HEK293 (cell line): ENCODE results near the gene GNB5.

Experiments
- BCL11B ChIP-seq: fragments of 450-650 bp; formaldehyde crosslinking; IDR thresholded peaks from 2 replicates; pipeline ENCODE4 v1.5.1; 2016; ENCODE audit warnings: low read depth, missing biosample characterization, missing genetic modification characterization
- HOXC10 ChIP-seq: sonication (generic); formaldehyde crosslinking; IDR thresholded peaks from 2 replicates; pipeline ENCODE4 v1.8.1; 2023; ENCODE audit warnings: mild to moderate bottlenecking, missing genetic modification reagents
- KLF8 ChIP-seq: fragments of 450-650 bp; formaldehyde crosslinking; IDR thresholded peaks from 2 replicates; pipeline ENCODE4 v1.5.1; 2016; ENCODE audit warnings: missing biosample characterization, missing genetic modification characterization
- REPIN1 ChIP-seq: fragments of 450-650 bp; formaldehyde crosslinking; IDR thresholded peaks from 2 replicates; pipeline ENCODE4 v1.5.1; 2017; ENCODE audit warnings: missing biosample characterization, missing genetic modification characterization, low read depth
- SCRT2 ChIP-seq: fragments of 450-650 bp; formaldehyde crosslinking; IDR thresholded peaks from 2 replicates; pipeline ENCODE4 v1.5.1; 2016; ENCODE audit warnings: missing biosample characterization, missing genetic modification characterization
- SP7 ChIP-seq: fragments of 450-650 bp; formaldehyde crosslinking; IDR thresholded peaks from 2 replicates; pipeline ENCODE4 v1.5.1; 2016; ENCODE audit warnings: missing biosample characterization, missing genetic modification characterization
- ZBTB17 ChIP-seq: fragments of 450-650 bp; formaldehyde crosslinking; IDR thresholded peaks from 2 replicates; pipeline ENCODE4 v1.5.1; 2016; ENCODE audit warnings: missing biosample characterization, missing genetic modification characterization
- ZBTB21 ChIP-seq: fragments of 450-650 bp; formaldehyde crosslinking; IDR thresholded peaks from 2 replicates; pipeline ENCODE4 v1.5.1; 2017; ENCODE audit warnings: missing biosample characterization, missing genetic modification characterization
- ZIC2 ChIP-seq: fragments of 450-650 bp; formaldehyde crosslinking; IDR thresholded peaks from 2 replicates; pipeline ENCODE4 v1.5.1; 2016; ENCODE audit warnings: missing biosample characterization, missing genetic modification characterization
- ZNF121 ChIP-seq: fragments of 450-650 bp; formaldehyde crosslinking; IDR thresholded peaks from 2 replicates; pipeline ENCODE4 v1.5.1; 2016; ENCODE audit warnings: missing biosample characterization, missing genetic modification characterization
- ZNF202 ChIP-seq: fragments of 450-650 bp; formaldehyde crosslinking; IDR thresholded peaks from 2 replicates; pipeline ENCODE4 v1.5.1; 2016; ENCODE audit warnings: missing biosample characterization, missing genetic modification characterization, borderline replicate concordance
- ZNF223 ChIP-seq: fragments of 450-650 bp; formaldehyde crosslinking; IDR thresholded peaks from 2 replicates; pipeline ENCODE4 v1.5.1; 2016; ENCODE audit warnings: missing biosample characterization, missing genetic modification characterization
- ZNF366 ChIP-seq: fragments of 450-650 bp; formaldehyde crosslinking; conservative IDR thresholded peaks from 2 replicates; pipeline ENCODE4 v1.5.1; 2016; ENCODE audit warnings: missing biosample characterization, missing genetic modification characterization
- ZNF37A ChIP-seq: fragments of 450-650 bp; IDR thresholded peaks from 2 replicates; pipeline ENCODE4 v1.5.1; 2018; ENCODE audit warnings: missing biosample characterization, missing genetic modification characterization
- ZNF518A ChIP-seq: fragments of 450-650 bp; formaldehyde crosslinking; conservative IDR thresholded peaks from 2 replicates; pipeline ENCODE4 v1.5.1; 2016; ENCODE audit warnings: low read depth, missing biosample characterization, missing genetic modification characterization
- ZNF658 ChIP-seq: fragments of 450-650 bp; formaldehyde crosslinking; IDR thresholded peaks from 2 replicates; pipeline ENCODE4; 2016; ENCODE audit warnings: missing biosample characterization, missing genetic modification characterization
- ZNF791 ChIP-seq: fragments of 450-650 bp; formaldehyde crosslinking; IDR thresholded peaks from 2 replicates; pipeline ENCODE4 v1.5.1; 2016; ENCODE audit warnings: missing biosample characterization, missing genetic modification characterization
- ZNF843 ChIP-seq: fragments of 450-650 bp; formaldehyde crosslinking; IDR thresholded peaks from 2 replicates; pipeline ENCODE4 v1.5.1; 2016; ENCODE audit warnings: missing biosample characterization, missing genetic modification characterization
- ZSCAN23 ChIP-seq: fragments of 450-650 bp; formaldehyde crosslinking; IDR thresholded peaks from 2 replicates; pipeline ENCODE4 v1.5.1; 2016; ENCODE audit warnings: missing biosample characterization, missing genetic modification characterization
- TF ChIP-seq, protein P1 (sequence below): fragments of 450-650 bp; formaldehyde crosslinking; IDR thresholded peaks from 2 replicates; pipeline ENCODE4 v1.5.1; 2016; ENCODE audit warnings: missing biosample characterization, missing genetic modification characterization
- TF ChIP-seq, protein P2 (sequence below): fragments of 450-650 bp; formaldehyde crosslinking; IDR thresholded peaks from 2 replicates; pipeline ENCODE4 v1.5.1; 2016; ENCODE audit warnings: missing biosample characterization, missing genetic modification characterization, low read depth
- TF ChIP-seq, protein P3 (sequence below): fragments of 450-650 bp; IDR thresholded peaks from 2 replicates; pipeline ENCODE4 v1.5.1; 2018; ENCODE audit warnings: missing biosample characterization, mild to moderate bottlenecking, missing genetic modification characterization

GNB5 gene

DNA sequence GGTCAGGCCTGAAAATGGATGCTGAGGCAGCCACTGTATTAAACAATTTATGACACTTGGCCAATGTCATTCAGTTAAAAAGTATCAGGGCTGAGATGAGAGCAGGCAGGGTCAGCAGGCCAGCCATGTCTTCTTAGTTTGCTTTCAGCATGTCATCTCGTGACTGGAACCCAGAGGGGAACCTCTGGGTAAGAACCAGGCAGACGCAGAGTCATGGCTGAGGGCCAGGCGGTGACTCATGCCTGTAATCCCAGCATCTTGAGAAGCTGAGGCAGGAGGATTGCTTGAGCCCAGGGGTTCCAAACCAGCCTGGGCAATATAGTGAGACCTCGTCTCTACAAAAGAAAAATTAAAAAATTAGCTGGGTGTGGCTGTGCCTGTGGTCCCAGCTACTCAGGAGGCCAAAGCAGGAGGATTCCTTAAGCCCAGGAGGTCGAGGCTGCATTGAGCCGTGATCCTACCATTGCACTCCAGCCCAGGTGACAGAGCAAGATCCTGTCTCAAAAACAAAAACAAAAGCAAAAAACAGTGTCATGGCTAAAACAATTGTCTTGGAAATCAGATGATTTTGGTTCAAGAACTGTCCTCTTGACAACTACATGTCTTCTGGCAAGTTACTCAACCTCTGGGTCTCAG lies 90.3 kb downstream of the GNB5 start (continued):
- TF ChIP-seq, protein P1, sequence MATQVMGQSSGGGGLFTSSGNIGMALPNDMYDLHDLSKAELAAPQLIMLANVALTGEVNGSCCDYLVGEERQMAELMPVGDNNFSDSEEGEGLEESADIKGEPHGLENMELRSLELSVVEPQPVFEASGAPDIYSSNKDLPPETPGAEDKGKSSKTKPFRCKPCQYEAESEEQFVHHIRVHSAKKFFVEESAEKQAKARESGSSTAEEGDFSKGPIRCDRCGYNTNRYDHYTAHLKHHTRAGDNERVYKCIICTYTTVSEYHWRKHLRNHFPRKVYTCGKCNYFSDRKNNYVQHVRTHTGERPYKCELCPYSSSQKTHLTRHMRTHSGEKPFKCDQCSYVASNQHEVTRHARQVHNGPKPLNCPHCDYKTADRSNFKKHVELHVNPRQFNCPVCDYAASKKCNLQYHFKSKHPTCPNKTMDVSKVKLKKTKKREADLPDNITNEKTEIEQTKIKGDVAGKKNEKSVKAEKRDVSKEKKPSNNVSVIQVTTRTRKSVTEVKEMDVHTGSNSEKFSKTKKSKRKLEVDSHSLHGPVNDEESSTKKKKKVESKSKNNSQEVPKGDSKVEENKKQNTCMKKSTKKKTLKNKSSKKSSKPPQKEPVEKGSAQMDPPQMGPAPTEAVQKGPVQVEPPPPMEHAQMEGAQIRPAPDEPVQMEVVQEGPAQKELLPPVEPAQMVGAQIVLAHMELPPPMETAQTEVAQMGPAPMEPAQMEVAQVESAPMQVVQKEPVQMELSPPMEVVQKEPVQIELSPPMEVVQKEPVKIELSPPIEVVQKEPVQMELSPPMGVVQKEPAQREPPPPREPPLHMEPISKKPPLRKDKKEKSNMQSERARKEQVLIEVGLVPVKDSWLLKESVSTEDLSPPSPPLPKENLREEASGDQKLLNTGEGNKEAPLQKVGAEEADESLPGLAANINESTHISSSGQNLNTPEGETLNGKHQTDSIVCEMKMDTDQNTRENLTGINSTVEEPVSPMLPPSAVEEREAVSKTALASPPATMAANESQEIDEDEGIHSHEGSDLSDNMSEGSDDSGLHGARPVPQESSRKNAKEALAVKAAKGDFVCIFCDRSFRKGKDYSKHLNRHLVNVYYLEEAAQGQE: no peak
- TF ChIP-seq ZNF37A (no peak), ZNF202 (tag by site-specific recombination) (no peak), ZNF658 (tag by site-specific recombination) (no peak), REPIN1 (tag by site-specific recombination) (no peak), ZBTB21 (tag by site-specific recombination) (no peak), SP7 (tag by site-specific recombination) (0 out of 2 replicates have a peak, but pooled peaks have one; percentile 49), ZNF843 (tag by site-specific recombination) (0 out of 2 replicates have a peak, but pooled peaks have one; percentile 11), SCRT2 (tag by site-specific recombination) (no peak), HOXC10 (CRISPR knock-in tag) (no peak), ZSCAN23 (tag by site-specific recombination) (no peak), BCL11B (tag by site-specific recombination) (no peak), KLF8 (tag by site-specific recombination) (no peak), ZBTB17 (tag by site-specific recombination) (peak; percentile 72; the same call in 1 of the 2 replicates), ZNF366 (no peak), ZNF518A (tag by site-specific recombination) (no peak), ZNF791 (tag by site-specific recombination) (no peak), ZNF121 (tag by site-specific recombination) (peak; percentile 78), ZIC2 (tag by site-specific recombination) (peak; percentile 52), ZNF223 (no peak)
- TF ChIP-seq, protein P2, sequence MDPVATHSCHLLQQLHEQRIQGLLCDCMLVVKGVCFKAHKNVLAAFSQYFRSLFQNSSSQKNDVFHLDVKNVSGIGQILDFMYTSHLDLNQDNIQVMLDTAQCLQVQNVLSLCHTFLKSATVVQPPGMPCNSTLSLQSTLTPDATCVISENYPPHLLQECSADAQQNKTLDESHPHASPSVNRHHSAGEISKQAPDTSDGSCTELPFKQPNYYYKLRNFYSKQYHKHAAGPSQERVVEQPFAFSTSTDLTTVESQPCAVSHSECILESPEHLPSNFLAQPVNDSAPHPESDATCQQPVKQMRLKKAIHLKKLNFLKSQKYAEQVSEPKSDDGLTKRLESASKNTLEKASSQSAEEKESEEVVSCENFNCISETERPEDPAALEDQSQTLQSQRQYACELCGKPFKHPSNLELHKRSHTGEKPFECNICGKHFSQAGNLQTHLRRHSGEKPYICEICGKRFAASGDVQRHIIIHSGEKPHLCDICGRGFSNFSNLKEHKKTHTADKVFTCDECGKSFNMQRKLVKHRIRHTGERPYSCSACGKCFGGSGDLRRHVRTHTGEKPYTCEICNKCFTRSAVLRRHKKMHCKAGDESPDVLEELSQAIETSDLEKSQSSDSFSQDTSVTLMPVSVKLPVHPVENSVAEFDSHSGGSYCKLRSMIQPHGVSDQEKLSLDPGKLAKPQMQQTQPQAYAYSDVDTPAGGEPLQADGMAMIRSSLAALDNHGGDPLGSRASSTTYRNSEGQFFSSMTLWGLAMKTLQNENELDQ (tag by site-specific recombination): no peak
- TF ChIP-seq, protein P3, sequence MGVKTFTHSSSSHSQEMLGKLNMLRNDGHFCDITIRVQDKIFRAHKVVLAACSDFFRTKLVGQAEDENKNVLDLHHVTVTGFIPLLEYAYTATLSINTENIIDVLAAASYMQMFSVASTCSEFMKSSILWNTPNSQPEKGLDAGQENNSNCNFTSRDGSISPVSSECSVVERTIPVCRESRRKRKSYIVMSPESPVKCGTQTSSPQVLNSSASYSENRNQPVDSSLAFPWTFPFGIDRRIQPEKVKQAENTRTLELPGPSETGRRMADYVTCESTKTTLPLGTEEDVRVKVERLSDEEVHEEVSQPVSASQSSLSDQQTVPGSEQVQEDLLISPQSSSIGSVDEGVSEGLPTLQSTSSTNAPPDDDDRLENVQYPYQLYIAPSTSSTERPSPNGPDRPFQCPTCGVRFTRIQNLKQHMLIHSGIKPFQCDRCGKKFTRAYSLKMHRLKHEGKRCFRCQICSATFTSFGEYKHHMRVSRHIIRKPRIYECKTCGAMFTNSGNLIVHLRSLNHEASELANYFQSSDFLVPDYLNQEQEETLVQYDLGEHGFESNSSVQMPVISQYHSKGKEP (tag by site-specific recombination): peak; percentile 41; the same call in 1 of the 2 replicates
